ENCODE data around the gene CSAD.
"Not testable (repeated sequence)": the region's sequence is repeated elsewhere in the genome, so short reads cannot be mapped to it uniquely, and the experiment has no call there.

The CSAD gene

GRCh38 chr12:53180931-53181645, 363 bp upstream of the CSAD start:
- peak; percentile 74 for DNase-seq (ENCODE audit: low spot score)

- DNase-seq (ENCODE audit: low spot score) = peak; percentile 57
Observed at GRCh38 chr12:53179687-53180219, 972 bp downstream of the CSAD start.

GRCh38 chr12:53178803-53179202, 1.9 kb downstream of the CSAD start:
- DNase-seq (ENCODE audit: low spot score) = not testable (repeated sequence)

- not testable (repeated sequence) for DNase-seq (ENCODE audit: low spot score)
Observed at GRCh38 chr12:53177447-53177846, 3.3 kb downstream of the CSAD start.

GRCh38 chr12:53176750-53177149, 4.0 kb downstream of the CSAD start:
- no peak for DNase-seq (ENCODE audit: low spot score)

GRCh38 chr12:53174881-53175491, 5.7 kb downstream of the CSAD start:
- DNase-seq (ENCODE audit: low spot score) = peak; percentile 49

- no peak for DNase-seq (ENCODE audit: low spot score)
Observed at GRCh38 chr12:53173085-53173715, 7.5 kb downstream of the CSAD start.

- DNase-seq (ENCODE audit: low spot score) = no peak
Observed at GRCh38 chr12:53172352-53172751, 8.4 kb downstream of the CSAD start.

- no peak for DNase-seq (ENCODE audit: low spot score)
Observed at GRCh38 chr12:53171725-53172329, 8.9 kb downstream of the CSAD start.

GRCh38 chr12:53170876-53171724, 9.6 kb downstream of the CSAD start:
- no peak for DNase-seq (ENCODE audit: low spot score)

GRCh38 chr12:53170215-53170614, 10.5 kb downstream of the CSAD start:
- no peak for DNase-seq (ENCODE audit: low spot score)

- no peak for DNase-seq (ENCODE audit: low spot score)
Observed at GRCh38 chr12:53169644-53170043, 11.1 kb downstream of the CSAD start.

GRCh38 chr12:53166837-53167236, 13.9 kb downstream of the CSAD start:
- no peak for DNase-seq (ENCODE audit: low spot score)

- DNase-seq (ENCODE audit: low spot score) = not testable (repeated sequence)
Observed at GRCh38 chr12:53163008-53163407, 17.7 kb downstream of the CSAD start.

GRCh38 chr12:53161119-53161911, 19.4 kb downstream of the CSAD start:
- DNase-seq (ENCODE audit: low spot score) = no peak

GRCh38 chr12:53160673-53161072, 20.1 kb downstream of the CSAD start:
- no peak for DNase-seq (ENCODE audit: low spot score)

GRCh38 chr12:53160000-53160399, 20.7 kb downstream of the CSAD start:
- DNase-seq (ENCODE audit: low spot score) = no peak

- peak; percentile 81 for DNase-seq (ENCODE audit: low spot score)
Observed at GRCh38 chr12:53159195-53159839, 21.4 kb downstream of the CSAD start.

- no peak for DNase-seq (ENCODE audit: low spot score)
Observed at GRCh38 chr12:53152390-53152789, 28.3 kb downstream of the CSAD start.

- no peak for DNase-seq (ENCODE audit: low spot score)
Observed at GRCh38 chr12:53151039-53151438, 29.7 kb downstream of the CSAD start.

Measured in cerebellar cortex (tissue), 1 donor.